Measurements from ENCODE around the gene ANKRD13C.

DNA sequence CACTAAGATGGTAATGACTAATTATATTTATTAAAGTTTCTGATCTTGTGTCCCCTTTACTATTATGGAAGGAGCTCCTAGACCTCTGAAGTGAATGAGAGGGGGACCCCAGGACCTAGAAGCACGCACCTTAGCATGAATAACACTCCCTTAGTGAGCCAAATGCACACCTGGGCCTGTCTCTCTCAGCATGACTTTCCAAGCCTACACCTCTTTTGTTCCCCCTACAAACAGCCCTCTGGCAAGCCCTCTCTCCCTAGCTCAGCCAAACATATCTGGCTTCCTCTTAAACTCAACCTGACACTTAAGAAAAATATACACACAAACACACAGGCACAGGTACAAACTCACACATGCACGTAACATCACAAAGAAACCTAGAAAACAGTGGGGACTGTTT, 49.2 kb upstream of the ANKRD13C start:
- TF ChIP-seq EZH2phosphoT487 (IDR thresholded peaks at IDR 0.05; ENCODE audit: low read depth): no peak
- TF ChIP-seq, protein P1, sequence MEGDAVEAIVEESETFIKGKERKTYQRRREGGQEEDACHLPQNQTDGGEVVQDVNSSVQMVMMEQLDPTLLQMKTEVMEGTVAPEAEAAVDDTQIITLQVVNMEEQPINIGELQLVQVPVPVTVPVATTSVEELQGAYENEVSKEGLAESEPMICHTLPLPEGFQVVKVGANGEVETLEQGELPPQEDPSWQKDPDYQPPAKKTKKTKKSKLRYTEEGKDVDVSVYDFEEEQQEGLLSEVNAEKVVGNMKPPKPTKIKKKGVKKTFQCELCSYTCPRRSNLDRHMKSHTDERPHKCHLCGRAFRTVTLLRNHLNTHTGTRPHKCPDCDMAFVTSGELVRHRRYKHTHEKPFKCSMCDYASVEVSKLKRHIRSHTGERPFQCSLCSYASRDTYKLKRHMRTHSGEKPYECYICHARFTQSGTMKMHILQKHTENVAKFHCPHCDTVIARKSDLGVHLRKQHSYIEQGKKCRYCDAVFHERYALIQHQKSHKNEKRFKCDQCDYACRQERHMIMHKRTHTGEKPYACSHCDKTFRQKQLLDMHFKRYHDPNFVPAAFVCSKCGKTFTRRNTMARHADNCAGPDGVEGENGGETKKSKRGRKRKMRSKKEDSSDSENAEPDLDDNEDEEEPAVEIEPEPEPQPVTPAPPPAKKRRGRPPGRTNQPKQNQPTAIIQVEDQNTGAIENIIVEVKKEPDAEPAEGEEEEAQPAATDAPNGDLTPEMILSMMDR (IDR thresholded peaks at IDR 0.05; ENCODE audit: low read depth, low read length): no peak
